ENCODE measurements around the gene SORL1-AS1.

The SORL1-AS1 gene

GRCh38 chr11:121451178-121451985 is 1.4 kb downstream of the SORL1-AS1 start:
- DNase-seq: no peak

- DNase-seq: no peak
Measured at GRCh38 chr11:121450401-121450800, 2.4 kb downstream of the SORL1-AS1 start.

GRCh38 chr11:121449626-121450025 is 3.1 kb downstream of the SORL1-AS1 start:
- DNase-seq: no peak

- no peak for DNase-seq
Measured at GRCh38 chr11:121449123-121449522, 3.6 kb downstream of the SORL1-AS1 start.

GRCh38 chr11:121448431-121448941 is 4.3 kb downstream of the SORL1-AS1 start:
- no peak for DNase-seq

GRCh38 chr11:121448011-121448410 is 4.8 kb downstream of the SORL1-AS1 start:
- no peak for DNase-seq

GRCh38 chr11:121446752-121447156 is 6.0 kb downstream of the SORL1-AS1 start:
- no peak for DNase-seq

GRCh38 chr11:121445071-121445768 is 7.5 kb downstream of the SORL1-AS1 start:
- DNase-seq: no peak

- no peak for DNase-seq
Measured at GRCh38 chr11:121444526-121444925, 8.2 kb downstream of the SORL1-AS1 start.

GRCh38 chr11:121443688-121444275 is 9.0 kb downstream of the SORL1-AS1 start:
- DNase-seq: no peak

GRCh38 chr11:121441521-121441920 is 11.2 kb downstream of the SORL1-AS1 start:
- DNase-seq: no peak

- no peak for DNase-seq
Measured at GRCh38 chr11:121439759-121440158, 13.0 kb downstream of the SORL1-AS1 start.

- no peak for DNase-seq
Measured at GRCh38 chr11:121439337-121439736, 13.4 kb downstream of the SORL1-AS1 start.

GRCh38 chr11:121437686-121438078 is 15.1 kb downstream of the SORL1-AS1 start:
- DNase-seq: no peak

- no peak for DNase-seq
Measured at GRCh38 chr11:121437018-121437685, 15.6 kb downstream of the SORL1-AS1 start.

- no peak for DNase-seq
Measured at GRCh38 chr11:121435551-121436511, 16.9 kb downstream of the SORL1-AS1 start.

GRCh38 chr11:121435132-121435531 is 17.6 kb downstream of the SORL1-AS1 start:
- DNase-seq: no peak

GRCh38 chr11:121431820-121432526 is 20.8 kb downstream of the SORL1-AS1 start:
- no peak for DNase-seq

GRCh38 chr11:121429556-121429955 is 23.2 kb downstream of the SORL1-AS1 start:
- DNase-seq: no peak

- no peak for DNase-seq
Measured at GRCh38 chr11:121427400-121427744, 25.4 kb downstream of the SORL1-AS1 start.

All from NCI-H510A treated with DMSO at 0.1 percent for 48 hours (cell line).